Measurements from ENCODE around the gene COG2. TPM values are rescaled to one million over a fixed set of nuclear protein-coding genes. Genes with fewer than 3 reads are reported as not detected.

COG2 gene
- total RNA-seq, 1 donor from 2014 or later: 23.0 TPM

DNA sequence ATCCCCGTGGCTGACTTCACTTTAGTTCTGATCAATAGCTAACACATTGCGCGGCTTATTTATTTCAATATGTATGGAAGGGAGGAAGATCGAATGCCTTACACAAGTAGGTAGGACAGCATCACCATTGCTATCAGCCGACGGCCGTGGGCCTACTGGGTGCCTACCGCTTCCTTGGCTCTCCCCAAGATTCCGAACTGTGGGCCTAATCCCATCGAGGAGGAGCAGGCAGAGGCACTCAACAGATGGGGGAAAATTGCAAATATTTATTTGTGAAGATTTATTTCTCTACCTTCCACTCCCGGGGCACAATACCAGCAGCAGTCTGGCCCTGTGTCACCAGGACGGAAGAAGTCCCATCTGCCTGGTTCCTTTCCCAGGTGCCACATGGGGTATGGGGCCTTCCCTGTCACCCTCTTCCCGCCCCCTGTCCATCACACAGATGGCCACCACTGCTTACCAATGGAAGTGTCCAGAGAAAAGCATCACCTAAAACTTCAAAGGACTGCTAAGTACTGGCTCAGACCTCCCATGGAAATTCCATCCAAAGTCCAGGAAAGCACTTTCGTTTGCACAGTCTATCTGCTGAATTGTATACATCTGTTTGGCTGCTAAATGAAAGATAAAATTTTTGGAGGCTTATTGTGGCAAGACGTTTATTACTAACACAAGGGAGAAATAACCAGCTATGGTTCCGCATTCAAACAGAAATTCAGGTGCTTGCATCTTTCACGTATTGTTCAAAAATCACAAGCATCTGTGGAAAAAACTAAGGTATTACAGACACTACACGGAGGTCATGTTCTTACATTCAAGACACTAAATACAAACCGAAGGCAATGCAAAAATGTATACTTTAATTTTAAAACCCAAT is 59.9 kb downstream of the COG2 start:
- Mint-ChIP-seq H3K4me3 (no peak overlapping the region), H3K27ac (no peak overlapping the region), H3K4me1 (no peaks in the 10 kb centered on the region), H3K36me3 (no peaks in the 10 kb centered on the region), H3K9me3 (no peaks in the 10 kb centered on the region), H3K27me3 (ENCODE audit: low read depth) (peaks cover 11% of the 10 kb centered on the region)
- no peak for DNase-seq (ENCODE audit: low spot score in 2 of 2, unreplicated experiment in 2 of 2)
- TF ChIP-seq, protein P1, sequence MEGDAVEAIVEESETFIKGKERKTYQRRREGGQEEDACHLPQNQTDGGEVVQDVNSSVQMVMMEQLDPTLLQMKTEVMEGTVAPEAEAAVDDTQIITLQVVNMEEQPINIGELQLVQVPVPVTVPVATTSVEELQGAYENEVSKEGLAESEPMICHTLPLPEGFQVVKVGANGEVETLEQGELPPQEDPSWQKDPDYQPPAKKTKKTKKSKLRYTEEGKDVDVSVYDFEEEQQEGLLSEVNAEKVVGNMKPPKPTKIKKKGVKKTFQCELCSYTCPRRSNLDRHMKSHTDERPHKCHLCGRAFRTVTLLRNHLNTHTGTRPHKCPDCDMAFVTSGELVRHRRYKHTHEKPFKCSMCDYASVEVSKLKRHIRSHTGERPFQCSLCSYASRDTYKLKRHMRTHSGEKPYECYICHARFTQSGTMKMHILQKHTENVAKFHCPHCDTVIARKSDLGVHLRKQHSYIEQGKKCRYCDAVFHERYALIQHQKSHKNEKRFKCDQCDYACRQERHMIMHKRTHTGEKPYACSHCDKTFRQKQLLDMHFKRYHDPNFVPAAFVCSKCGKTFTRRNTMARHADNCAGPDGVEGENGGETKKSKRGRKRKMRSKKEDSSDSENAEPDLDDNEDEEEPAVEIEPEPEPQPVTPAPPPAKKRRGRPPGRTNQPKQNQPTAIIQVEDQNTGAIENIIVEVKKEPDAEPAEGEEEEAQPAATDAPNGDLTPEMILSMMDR (IDR thresholded peaks at IDR 0.05; ENCODE audit: unreplicated experiment): no peak

DNA sequence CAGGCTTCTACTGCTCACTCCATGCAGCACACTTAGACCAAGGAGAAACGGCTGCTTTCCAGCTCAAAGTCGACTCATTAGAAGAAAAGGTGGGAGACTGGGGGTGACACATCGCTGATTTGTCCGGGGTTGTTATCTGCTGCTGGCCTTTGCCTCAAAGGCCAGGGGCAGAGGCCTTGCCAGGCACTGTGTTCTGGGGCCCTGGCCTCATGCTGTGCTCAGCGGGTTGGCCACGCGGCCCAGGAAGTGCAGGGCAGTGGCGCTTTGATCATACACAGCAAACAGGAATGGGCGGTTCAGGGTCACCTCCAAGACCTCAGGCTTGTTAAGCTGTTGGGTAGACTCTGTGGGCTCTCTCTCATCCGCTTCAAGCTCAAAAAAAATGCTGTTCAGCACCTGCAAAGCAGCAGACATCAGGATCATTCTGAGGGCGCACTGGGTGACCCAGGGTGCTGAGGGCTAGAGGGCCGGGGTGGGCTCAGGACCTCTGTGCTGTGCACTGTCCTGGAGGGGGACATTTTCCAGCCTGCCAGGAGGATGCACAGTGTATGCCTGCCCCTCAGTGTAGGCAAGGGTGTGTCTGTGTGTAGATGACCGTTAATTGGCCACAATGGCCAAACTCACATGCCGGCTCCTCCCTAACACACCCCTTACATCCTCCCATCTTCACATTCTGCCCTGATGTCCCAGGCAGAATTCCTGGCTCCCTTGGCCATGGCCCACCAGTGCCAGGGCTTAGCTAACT is 60.8 kb downstream of the COG2 start:
- Mint-ChIP-seq H3K4me1 (no peaks in the 10 kb centered on the region), H3K27ac (no peak overlapping the region), H3K4me3 (no peak overlapping the region), H3K9me3 (no peaks in the 10 kb centered on the region), H3K36me3 (no peaks in the 10 kb centered on the region), H3K27me3 (ENCODE audit: low read depth) (peaks cover 12% of the 10 kb centered on the region)
- TF ChIP-seq, protein P1 (IDR thresholded peaks at IDR 0.05; ENCODE audit: unreplicated experiment): no peak
- no peak for DNase-seq (ENCODE audit: low spot score in 2 of 2, unreplicated experiment in 2 of 2)

GRCh38 chr1:230703679-230704385 is 61.6 kb downstream of the COG2 start:
- Mint-ChIP-seq H3K4me3 (no peak overlapping the region), H3K36me3 (no peaks in the 10 kb centered on the region), H3K4me1 (no peaks in the 10 kb centered on the region), H3K27me3 (ENCODE audit: low read depth) (peaks cover 10% of the 10 kb centered on the region), H3K27ac (no peak overlapping the region), H3K9me3 (no peaks in the 10 kb centered on the region)
- DNase-seq (ENCODE audit: low spot score in 2 of 2, unreplicated experiment in 2 of 2): no peak
- TF ChIP-seq, protein P1 (IDR thresholded peaks at IDR 0.05; ENCODE audit: unreplicated experiment): no peak

- TF ChIP-seq, protein P1 (IDR thresholded peaks at IDR 0.05; ENCODE audit: unreplicated experiment): no peak
- H3K4me3 Mint-ChIP-seq: no peak overlapping the region
- H3K27me3 Mint-ChIP-seq (ENCODE audit: low read depth): peaks cover 10% of the 10 kb centered on the region
- H3K36me3 Mint-ChIP-seq: no peaks in the 10 kb centered on the region
- H3K9me3 Mint-ChIP-seq: no peaks in the 10 kb centered on the region
- H3K27ac Mint-ChIP-seq: no peak overlapping the region
- no peak for DNase-seq (ENCODE audit: low spot score in 2 of 2, unreplicated experiment in 2 of 2)
- no peaks in the 10 kb centered on the region for H3K4me1 Mint-ChIP-seq
Observed at GRCh38 chr1:230704830-230705229, 62.5 kb downstream of the COG2 start.

DNA sequence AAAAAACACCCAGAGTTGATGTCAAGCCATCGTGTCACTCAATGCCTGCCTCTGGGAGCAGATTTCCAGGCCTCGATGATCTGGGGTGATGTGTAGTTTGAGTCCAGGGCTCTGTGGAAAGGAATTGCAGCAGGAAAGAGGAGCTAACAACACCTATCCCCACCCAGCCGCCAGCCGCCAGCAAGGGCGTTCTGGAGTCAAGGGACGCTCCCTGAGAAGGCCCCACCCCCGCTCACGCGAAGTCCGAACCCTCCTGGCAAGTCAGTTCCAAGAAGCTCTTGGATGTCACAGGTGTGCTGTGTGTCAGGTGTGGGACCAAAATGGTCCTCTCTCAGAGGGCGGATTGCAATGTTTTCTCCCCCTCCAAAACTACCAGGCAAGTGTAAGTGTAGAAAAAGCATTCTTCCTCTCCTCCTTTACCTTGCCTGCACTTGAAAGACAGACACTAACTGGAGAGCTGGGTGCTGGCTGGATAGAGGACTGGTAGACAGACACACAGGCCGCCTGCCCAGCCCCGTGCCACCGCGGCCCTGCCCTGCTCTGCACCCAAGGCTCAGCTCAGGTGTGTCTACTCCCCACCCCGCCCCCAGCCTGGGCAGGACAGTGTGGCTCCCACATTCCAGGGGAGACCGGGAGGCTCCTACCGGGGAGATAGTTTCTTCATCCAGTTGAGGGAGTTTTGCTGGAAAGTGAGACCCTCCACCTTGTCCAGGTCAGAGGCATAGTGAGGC is 63.2 kb downstream of the COG2 start:
- Mint-ChIP-seq H3K36me3 (no peaks in the 10 kb centered on the region), H3K27me3 (ENCODE audit: low read depth) (peaks cover 6% of the 10 kb centered on the region), H3K9me3 (no peaks in the 10 kb centered on the region), H3K4me3 (no peak overlapping the region), H3K4me1 (no peaks in the 10 kb centered on the region), H3K27ac (no peak overlapping the region)
- no peak for DNase-seq (ENCODE audit: low spot score in 2 of 2, unreplicated experiment in 2 of 2)
- TF ChIP-seq, protein P1 (IDR thresholded peaks at IDR 0.05; ENCODE audit: unreplicated experiment): no peak
